Fibroblast of lung (primary cell): Measurements from ENCODE around the gene NMRAL1.

ENCODE experiments used
- EZH2 ChIP-seq: IDR thresholded peaks from 2 replicates; pipeline ENCODE4 v1.5.1; 2012; ENCODE audit warnings: low read length, control low read depth, mild to moderate bottlenecking; ENCODE audit errors: missing control alignments
- TF ChIP-seq, protein P1 (sequence below), 2 donors: IDR thresholded peaks in 1 of 2; conservative IDR thresholded peaks in 1 of 2; 1 replicate in 1 of 2; 2 replicates in 1 of 2; pipeline ENCODE4 v1.5.1; 2011 to 2012; ENCODE audit warnings: low read length in 2 of 2, control low read depth in 1 of 2, inconsistent platforms in 1 of 2, low read depth in 1 of 2, mild to moderate bottlenecking in 1 of 2

- TF ChIP-seq, protein P1, sequence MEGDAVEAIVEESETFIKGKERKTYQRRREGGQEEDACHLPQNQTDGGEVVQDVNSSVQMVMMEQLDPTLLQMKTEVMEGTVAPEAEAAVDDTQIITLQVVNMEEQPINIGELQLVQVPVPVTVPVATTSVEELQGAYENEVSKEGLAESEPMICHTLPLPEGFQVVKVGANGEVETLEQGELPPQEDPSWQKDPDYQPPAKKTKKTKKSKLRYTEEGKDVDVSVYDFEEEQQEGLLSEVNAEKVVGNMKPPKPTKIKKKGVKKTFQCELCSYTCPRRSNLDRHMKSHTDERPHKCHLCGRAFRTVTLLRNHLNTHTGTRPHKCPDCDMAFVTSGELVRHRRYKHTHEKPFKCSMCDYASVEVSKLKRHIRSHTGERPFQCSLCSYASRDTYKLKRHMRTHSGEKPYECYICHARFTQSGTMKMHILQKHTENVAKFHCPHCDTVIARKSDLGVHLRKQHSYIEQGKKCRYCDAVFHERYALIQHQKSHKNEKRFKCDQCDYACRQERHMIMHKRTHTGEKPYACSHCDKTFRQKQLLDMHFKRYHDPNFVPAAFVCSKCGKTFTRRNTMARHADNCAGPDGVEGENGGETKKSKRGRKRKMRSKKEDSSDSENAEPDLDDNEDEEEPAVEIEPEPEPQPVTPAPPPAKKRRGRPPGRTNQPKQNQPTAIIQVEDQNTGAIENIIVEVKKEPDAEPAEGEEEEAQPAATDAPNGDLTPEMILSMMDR (conservative IDR thresholded peaks at IDR 0.05 in 1 of 2, IDR thresholded peaks at IDR 0.05 in 1 of 2; ENCODE audit: low read depth in 1 of 2, low read length in 2 of 2): no peak
- no peak for TF ChIP-seq EZH2
Measured at GRCh38 chr16:4471869-4472268, 2.6 kb downstream of the NMRAL1 start.
